Activated CD4-positive, alpha-beta T cell treated with anti-CD3 and anti-CD28 coated beads, Interleukin-2, amount 10 ng/mL, durations not matched to agents 7 days and 5 days (primary cell): ENCODE data around the gene GADD45GIP1. TPM values are rescaled to one million over a fixed set of nuclear protein-coding genes. Genes with fewer than 3 reads are reported as not detected.
"Not testable (repeated sequence)": the region's sequence is repeated elsewhere in the genome, so short reads cannot be mapped to it uniquely, and the experiment has no call there.

Experiments used
- CTCF ChIA-PET: fragments of 350-600 bp; sonication (Branson Sonifier 250); formaldehyde crosslinking; loops from one replicate; lab custom pipeline; 2021; ENCODE audit warnings: antibody characterized with exemption; lab: Charles Lee
- POLR2A ChIA-PET: fragments of 350-600 bp; sonication (Branson Sonifier 250); formaldehyde crosslinking; loops from one replicate; lab custom pipeline; 2021; ENCODE audit warnings: antibody characterized with exemption; lab: Charles Lee
- DNase-seq: peaks from one replicate; pipeline ENCODE4 v3.0.0-alpha.2; 2020
- H3K27ac Mint-ChIP-seq: one replicate; pipeline ENCODE4 v1.8.0; 2021; ENCODE audit warnings: mild to moderate bottlenecking, moderate library complexity, mixed read lengths
- H3K27me3 Mint-ChIP-seq: one replicate; pipeline ENCODE4 v1.8.0; 2021; ENCODE audit warnings: mixed read lengths
- H3K36me3 Mint-ChIP-seq: one replicate; pipeline ENCODE4 v1.8.0; 2021; ENCODE audit warnings: low read depth, mixed read lengths
- H3K4me1 Mint-ChIP-seq: one replicate; pipeline ENCODE4 v1.8.0; 2021; ENCODE audit warnings: mixed read lengths
- H3K4me3 Mint-ChIP-seq: one replicate; pipeline ENCODE4 v1.8.0; 2021; ENCODE audit warnings: mild to moderate bottlenecking, moderate library complexity, mixed read lengths
- H3K9me3 Mint-ChIP-seq: one replicate; pipeline ENCODE4 v1.8.0; 2021; ENCODE audit warnings: mixed read lengths
- total RNA-seq, 2 experiments: library from RNA; stranded (reverse); gene quantifications; one replicate each; pipeline ENCODE4 v1.2.3, GENCODE V29; 2021

The GADD45GIP1 gene
- total RNA-seq, 2 experiments from 2014 or later = 14.9 to 16.5 TPM

DNA sequence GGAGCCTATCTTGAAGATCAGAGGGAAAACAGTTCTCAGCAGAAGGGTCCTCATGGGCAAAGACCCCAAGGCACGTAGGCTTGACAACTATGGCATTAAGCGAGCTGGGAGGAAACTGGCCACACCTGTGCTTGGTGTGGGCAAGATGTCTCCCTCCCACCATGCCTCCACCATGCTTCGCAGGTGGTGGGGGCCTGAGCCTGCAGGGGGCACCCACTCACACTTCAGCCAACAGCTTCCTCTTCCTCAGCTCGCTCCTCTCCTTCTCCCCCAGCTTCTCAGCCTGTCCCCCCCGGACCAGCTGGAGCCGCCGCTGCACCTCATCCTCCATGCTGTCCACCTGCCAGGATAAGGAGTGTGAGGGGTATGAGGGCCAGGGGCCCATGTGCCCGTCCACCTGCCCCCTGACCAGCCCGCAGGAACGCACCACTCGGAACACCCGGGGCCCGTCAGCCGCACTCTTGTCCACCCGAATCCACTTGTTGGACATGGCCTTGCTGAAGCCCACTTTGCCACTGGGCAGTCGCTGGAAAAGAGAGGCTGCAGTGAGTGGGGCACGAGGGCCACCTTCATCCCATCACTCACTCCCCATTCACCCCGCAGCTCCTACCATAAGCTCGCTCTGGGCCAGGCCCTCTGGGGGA, 26.9 kb downstream of the GADD45GIP1 start:
- Mint-ChIP-seq H3K9me3 (no peaks in the 10 kb centered on the region), H3K4me3 (no peak overlapping the region), H3K36me3 (peaks cover 44% of the 10 kb centered on the region), H3K4me1 (peaks cover 26% of the 10 kb centered on the region), H3K27ac (no peak overlapping the region), H3K27me3 (no peaks in the 10 kb centered on the region)
- no peak for DNase-seq
- ChIA-PET CTCF (interaction anchor here (1.2 to 1.6 kb wide), 2 partner anchors 35 to 131 kb away, joined by 3 read pairs; no protein-coding TSS in a partner anchor), POLR2A (interaction anchor here (0.6 kb wide), 1 partner anchor 51 kb away, joined by 3 read pairs; no protein-coding TSS in a partner anchor)

DNA sequence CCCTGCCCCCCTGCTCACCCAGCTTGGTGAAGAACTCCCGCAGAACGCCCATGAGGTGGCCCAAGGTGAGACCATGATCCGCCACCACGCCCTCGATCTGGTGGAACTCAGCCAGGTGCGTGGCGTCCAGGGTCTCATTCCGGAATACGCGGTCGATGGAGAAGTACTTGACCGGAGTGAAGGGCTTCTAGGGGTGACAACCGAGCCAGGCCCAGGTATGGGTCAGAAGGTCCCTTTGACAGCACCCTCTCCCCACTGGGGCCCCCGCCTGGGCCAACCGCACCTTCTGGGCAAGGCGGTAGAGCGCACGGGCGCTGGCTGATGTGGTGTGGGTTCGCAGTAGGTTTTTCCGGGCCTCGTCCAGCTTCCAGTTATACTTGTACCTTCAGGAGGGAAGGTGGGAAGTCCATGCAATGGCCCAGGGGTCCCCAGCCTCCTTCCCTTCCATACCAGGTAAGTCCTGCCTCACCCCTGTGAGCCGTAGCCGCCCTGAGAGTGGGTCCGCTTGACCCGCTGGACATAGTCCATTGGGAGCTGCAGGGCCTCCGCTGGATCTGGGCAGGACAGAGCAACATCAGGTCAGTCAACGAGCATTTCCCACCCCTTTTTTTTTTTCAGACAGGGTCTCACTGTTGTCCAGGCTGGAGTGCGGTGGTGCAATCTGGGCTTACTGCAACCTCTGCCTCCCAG, 32.3 kb downstream of the GADD45GIP1 start:
- no peak overlapping the region for H3K27ac Mint-ChIP-seq
- H3K36me3 Mint-ChIP-seq = peaks cover 54% of the 10 kb centered on the region
- H3K27me3 Mint-ChIP-seq = no peaks in the 10 kb centered on the region
- ChIA-PET POLR2A (no interaction called here), CTCF (interaction anchor here (0.7 to 1.9 kb wide), 2 partner anchors 8 to 9 kb away, joined by 3 to 7 read pairs; partner anchors contain the start of gene FARSA)
- H3K9me3 Mint-ChIP-seq = no peaks in the 10 kb centered on the region
- H3K4me1 Mint-ChIP-seq = peaks cover 8% of the 10 kb centered on the region
- H3K4me3 Mint-ChIP-seq = no peak overlapping the region
- DNase-seq = no peak

DNA sequence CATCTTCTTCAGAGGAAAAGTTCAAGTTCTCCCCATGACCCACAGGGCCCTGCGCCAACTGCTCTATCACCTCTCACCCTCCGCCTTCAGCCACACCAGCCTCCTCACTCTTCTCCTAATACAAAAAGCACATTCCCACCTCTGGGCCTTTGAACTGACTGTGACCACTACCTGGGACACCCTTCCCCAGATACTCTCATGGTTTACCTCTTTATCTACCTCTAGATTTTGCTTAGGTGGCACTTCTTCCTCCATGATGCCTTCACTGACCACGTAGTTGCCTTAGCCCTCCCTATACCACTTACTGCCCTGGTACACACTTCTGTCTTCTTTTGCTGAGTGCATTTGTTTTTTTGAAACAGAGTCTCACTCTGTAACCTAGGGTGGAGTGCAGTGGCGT, 34.1 kb downstream of the GADD45GIP1 start:
- no peak for DNase-seq
- Mint-ChIP-seq H3K4me3 (no peak overlapping the region), H3K27me3 (peaks cover 2% of the 10 kb centered on the region), H3K4me1 (peaks cover 20% of the 10 kb centered on the region), H3K27ac (peak overlapping the region; percentile 17), H3K9me3 (peaks cover 4% of the 10 kb centered on the region), H3K36me3 (peaks cover 48% of the 10 kb centered on the region)
- CTCF ChIA-PET = interaction anchor here (1.9 kb wide), 1 partner anchor 10 kb away, joined by 7 read pairs; the partner anchor contains the start of gene FARSA
- POLR2A ChIA-PET = no interaction called here

DNA sequence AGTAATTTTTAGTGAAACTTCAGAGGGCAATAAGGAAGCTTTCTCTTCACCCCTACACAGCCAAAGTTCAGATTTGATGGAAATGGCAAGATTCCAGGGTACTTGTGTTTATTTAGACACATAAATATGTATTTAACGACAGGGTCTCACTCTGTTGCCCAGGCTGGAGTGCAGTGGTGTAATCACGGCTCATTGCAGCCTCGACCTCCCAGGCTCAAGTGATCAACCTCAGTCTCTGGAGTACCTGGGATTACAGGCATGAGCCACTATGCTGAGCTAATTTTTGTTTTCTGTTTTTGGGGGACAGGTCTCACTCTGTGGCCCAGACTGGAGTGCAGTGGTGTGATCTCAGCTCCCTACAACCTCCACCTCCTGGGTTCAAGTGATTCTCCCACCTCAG, 36.0 kb downstream of the GADD45GIP1 start:
- no peak for DNase-seq
- ChIA-PET CTCF (interaction anchor here (0.6 to 1.1 kb wide), 4 partner anchors 30 to 173 kb away, joined by 3 to 5 read pairs (median 3); partner anchors contain the start of gene GCDH), POLR2A (no interaction called here)
- Mint-ChIP-seq H3K27me3 (peaks cover 2% of the 10 kb centered on the region), H3K9me3 (peaks cover 4% of the 10 kb centered on the region), H3K4me3 (no peak overlapping the region), H3K27ac (peak overlapping the region; percentile 62), H3K36me3 (peaks cover 36% of the 10 kb centered on the region), H3K4me1 (peaks cover 20% of the 10 kb centered on the region)

DNA sequence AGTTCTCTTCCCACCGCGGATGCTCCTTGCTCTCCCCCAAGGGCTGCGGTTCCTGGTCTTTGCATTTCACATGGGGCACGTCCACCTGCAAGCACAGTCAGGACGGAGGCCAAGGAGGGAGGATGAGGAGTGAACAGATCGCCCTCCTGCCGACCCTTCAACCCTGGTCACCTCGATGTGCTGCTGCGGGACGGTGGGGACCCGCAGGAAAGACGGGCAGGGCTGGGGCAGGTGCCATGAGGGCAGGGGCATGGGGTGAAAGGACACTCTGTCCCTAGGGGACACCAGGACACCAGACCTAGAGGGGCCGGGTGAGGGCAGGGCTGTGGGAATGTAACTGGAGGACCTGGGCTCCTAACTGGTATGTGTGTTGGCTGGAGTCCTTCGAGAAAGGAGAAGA, 38.8 kb downstream of the GADD45GIP1 start:
- DNase-seq = no peak
- H3K27me3 Mint-ChIP-seq = peaks cover 2% of the 10 kb centered on the region
- H3K4me3 Mint-ChIP-seq = peak overlapping the region; percentile 71
- CTCF ChIA-PET = interaction anchor here (1.0 kb wide), 1 partner anchor 19 kb away, joined by 3 read pairs; no protein-coding TSS in a partner anchor
- H3K9me3 Mint-ChIP-seq = peaks cover 4% of the 10 kb centered on the region
- H3K36me3 Mint-ChIP-seq = peaks cover 19% of the 10 kb centered on the region
- peaks cover 42% of the 10 kb centered on the region for H3K4me1 Mint-ChIP-seq
- peak overlapping the region; percentile 95 for H3K27ac Mint-ChIP-seq
- POLR2A ChIA-PET = no interaction called here

DNA sequence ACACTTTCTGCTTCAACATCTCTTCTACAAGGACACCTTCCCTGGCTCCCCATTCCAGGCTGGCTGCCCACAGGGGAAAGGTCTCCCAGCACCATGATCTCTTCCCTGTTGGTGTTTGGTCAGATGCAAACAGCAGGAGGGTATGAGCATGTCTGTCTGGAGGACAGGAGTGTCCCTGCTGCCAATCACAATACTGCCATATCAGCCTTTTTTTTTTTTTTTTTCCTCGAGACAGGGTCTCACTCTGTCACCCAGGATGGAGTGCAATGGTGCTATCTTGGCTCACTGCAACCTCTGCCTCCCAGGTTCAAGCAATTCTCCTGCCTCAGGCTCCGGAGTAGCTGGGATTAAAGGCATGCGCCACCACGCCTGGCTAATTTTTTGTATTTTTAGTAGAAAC, 41.2 kb downstream of the GADD45GIP1 start:
- DNase-seq, H3K27me3 Mint-ChIP-seq, H3K4me3 Mint-ChIP-seq, POLR2A ChIA-PET, H3K36me3 Mint-ChIP-seq, H3K9me3 Mint-ChIP-seq: not testable (repeated sequence)
- CTCF ChIA-PET = interaction anchor here (0.7 kb wide), 1 partner anchor 35 kb away, joined by 3 read pairs; the partner anchor contains the start of gene DNASE2
- peaks cover 42% of the 10 kb centered on the region for H3K4me1 Mint-ChIP-seq
- peak overlapping the region; percentile 74 for H3K27ac Mint-ChIP-seq

DNA sequence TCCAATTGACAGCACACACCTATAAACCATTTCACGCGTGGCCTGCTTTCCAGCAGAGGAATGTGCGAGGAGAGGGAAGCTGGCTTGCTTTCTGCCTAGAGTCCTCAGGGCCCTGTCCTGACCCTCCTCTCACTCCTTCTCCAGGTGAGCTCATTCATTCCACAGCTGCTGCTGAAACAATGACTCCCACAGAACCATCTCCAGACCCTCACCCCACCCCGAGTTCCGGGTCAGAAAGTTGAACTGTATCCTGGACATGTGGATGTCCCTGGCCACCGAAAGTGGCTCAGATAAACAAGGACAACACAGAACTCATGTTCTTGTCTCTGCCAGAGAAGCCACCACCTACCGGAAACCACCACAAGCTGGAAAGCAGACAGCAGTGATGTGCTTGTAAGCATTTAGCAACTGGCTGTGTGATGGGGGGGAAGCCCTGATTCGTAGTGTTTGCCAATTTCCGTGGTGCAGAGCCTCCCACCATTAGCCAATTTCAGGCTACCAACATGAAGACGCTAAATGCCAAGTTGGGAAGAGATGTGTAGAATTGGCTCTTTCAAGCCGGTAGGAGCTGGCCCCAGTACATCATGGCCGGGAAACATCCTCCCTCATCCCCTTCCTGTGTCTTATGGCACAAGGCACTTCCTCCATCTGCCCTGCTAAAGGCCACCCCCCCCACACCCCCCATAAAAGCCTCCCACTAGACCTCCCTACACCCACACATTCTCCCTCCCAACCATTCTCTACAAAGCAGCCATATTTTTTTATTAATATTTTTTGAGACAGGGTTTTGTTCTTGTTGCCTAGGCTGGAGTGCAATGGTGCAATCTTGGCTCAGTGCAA, 43.0 kb downstream of the GADD45GIP1 start:
- Mint-ChIP-seq H3K27ac (peak overlapping the region; percentile 98), H3K27me3 (peaks cover under 1% of the 10 kb centered on the region), H3K4me3 (peak overlapping the region; percentile 59), H3K4me1 (peaks cover 32% of the 10 kb centered on the region), H3K36me3 (peaks cover 3% of the 10 kb centered on the region), H3K9me3 (peaks cover 3% of the 10 kb centered on the region)
- POLR2A ChIA-PET = interaction anchor here (0.8 kb wide), 1 partner anchor 29 kb away, joined by 3 read pairs; no protein-coding TSS in a partner anchor
- CTCF ChIA-PET = interaction anchor here (0.6 to 3.5 kb wide), 10 partner anchors 9 to 1369 kb away, joined by 3 to 16 read pairs (median 4); partner anchors contain the start of gene CALR
- peak; percentile 78 for DNase-seq

DNA sequence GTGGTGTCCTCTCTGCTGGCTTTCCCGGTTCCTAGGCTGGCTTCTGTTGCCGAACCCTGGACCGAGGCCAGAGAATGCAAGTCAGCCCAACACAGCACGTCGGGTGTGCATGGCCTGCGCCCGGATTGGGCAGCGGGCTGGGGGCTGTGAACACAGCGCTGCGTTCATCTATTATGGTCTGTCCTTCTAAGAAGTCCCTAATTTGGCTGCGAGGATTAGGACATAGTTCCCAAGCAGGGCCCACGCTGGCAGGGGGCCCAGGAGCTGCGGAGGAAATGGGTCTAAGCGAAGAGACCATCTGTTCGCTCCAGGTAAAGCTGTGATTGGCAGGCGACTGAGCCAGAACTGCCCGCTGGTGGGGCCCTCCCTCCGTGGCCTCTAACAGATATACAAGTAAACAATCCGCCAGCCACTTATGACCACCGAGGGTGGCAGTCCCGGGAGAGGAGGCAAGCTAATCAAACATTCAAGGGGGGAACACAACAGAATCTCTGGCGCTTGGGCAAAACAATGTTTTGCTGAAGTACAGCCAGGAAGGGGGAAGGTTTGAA, 43.9 kb downstream of the GADD45GIP1 start:
- CTCF ChIA-PET = interaction anchor here (0.7 to 3.5 kb wide), 6 partner anchors 8 to 161 kb away, joined by 4 to 16 read pairs (median 6); partner anchors contain the start of gene CALR
- Mint-ChIP-seq H3K27ac (peak overlapping the region; percentile 98), H3K4me3 (no peak overlapping the region), H3K9me3 (no peaks in the 10 kb centered on the region), H3K27me3 (no peaks in the 10 kb centered on the region), H3K36me3 (no peaks in the 10 kb centered on the region), H3K4me1 (peaks cover 25% of the 10 kb centered on the region)
- POLR2A ChIA-PET = no interaction called here
- no peak for DNase-seq

DNA sequence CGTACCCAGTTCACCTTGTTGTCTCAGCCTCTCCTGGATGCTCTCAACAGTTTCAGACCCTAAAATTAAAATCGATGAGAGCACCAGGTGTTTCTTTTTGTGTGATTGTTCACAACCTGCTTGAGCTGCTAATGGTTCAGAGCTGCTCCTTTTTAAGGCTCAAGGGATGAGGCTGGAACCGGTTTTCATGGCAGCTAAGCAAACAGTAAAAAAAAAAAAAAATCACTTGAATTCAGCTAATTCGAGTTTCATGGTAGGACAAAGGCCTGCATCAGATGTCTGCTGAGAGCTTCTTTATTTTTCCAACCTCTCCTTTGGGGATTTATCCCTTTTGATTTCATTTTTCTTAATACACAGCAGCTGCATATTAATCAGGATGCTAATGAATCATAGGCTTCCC, 44.5 kb downstream of the GADD45GIP1 start:
- Mint-ChIP-seq H3K4me1 (peaks cover 25% of the 10 kb centered on the region), H3K9me3 (no peaks in the 10 kb centered on the region), H3K4me3 (no peak overlapping the region), H3K36me3 (no peaks in the 10 kb centered on the region), H3K27me3 (no peaks in the 10 kb centered on the region), H3K27ac (no peak overlapping the region)
- CTCF ChIA-PET = interaction anchor here (1.1 to 3.5 kb wide), 2 partner anchors 12 to 28 kb away, joined by 4 to 16 read pairs; no protein-coding TSS in a partner anchor
- DNase-seq = no peak
- POLR2A ChIA-PET = no interaction called here

DNA sequence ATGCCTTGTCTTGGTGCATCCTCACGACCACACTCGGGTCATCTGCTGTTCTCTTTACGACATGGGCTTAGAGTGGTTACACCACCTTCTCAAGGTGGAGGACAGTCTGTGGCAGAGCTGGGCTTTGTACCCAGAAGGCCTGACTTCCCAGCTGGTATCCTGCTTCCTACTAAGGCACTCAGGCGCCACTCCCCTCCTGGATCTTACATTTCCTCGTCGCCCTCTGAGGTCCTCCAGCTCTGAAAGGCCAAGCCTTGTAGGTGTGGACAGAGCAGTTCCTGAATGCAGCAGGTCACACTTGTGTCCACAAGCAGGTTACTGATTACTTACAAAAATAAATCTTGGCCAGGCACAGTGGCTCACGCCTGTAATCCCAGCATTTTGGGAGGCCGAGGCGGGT, 49.9 kb downstream of the GADD45GIP1 start:
- H3K27ac Mint-ChIP-seq = no peak overlapping the region
- H3K27me3 Mint-ChIP-seq = no peaks in the 10 kb centered on the region
- no peak overlapping the region for H3K4me3 Mint-ChIP-seq
- no peaks in the 10 kb centered on the region for H3K36me3 Mint-ChIP-seq
- no peaks in the 10 kb centered on the region for H3K9me3 Mint-ChIP-seq
- POLR2A ChIA-PET = interaction anchor here (0.5 kb wide), 1 partner anchor 58 kb away, joined by 3 read pairs; no protein-coding TSS in a partner anchor
- DNase-seq = no peak
- CTCF ChIA-PET = interaction anchor here (0.8 to 2.0 kb wide), 4 partner anchors 10 to 154 kb away, joined by 3 to 8 read pairs (median 4); no protein-coding TSS in a partner anchor
- H3K4me1 Mint-ChIP-seq = no peaks in the 10 kb centered on the region
